ENCODE measurements around the gene SH3RF3.

SH3RF3 gene

DNA sequence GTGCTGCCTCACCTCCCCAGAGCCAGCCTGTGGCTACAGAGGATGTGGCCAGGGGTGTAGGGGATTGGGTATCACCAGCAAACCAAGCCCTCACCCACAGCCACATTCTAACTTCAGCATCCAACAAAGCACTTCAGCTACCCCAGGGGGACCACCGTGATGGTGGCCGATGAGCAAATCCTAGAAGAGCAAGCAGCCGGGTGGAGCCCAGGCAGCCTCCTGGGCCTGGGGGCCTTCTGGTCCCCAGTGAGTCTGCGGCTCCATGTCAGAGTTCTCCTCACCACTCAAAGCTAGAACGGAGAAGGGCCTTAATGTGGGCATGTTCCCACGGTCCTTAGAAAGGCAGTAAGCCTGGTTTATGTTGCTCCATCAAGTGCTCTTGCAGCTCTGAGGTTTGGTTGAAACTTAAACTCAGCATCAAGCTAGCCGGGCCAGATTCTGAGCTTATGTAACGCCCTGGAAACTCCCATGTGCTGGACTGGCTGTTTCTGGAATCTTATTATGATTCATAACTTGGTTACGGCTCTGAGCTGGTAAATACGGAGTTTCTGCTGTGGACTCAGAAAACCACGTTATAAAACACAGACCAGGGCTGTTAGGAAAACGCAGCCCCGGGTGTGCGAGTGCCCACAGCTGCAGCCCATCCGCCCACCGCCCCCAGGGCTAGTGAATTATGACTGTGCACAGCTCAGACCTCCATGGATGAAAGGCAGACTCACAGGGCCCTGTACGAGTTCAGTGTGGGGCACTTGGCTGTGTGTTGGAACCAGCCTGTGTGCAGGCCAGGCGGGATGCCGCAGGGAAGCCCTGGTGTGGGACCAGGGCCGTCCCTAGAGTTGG, 385.0 kb downstream of the SH3RF3 start:
- no peak for DNase-seq

DNA sequence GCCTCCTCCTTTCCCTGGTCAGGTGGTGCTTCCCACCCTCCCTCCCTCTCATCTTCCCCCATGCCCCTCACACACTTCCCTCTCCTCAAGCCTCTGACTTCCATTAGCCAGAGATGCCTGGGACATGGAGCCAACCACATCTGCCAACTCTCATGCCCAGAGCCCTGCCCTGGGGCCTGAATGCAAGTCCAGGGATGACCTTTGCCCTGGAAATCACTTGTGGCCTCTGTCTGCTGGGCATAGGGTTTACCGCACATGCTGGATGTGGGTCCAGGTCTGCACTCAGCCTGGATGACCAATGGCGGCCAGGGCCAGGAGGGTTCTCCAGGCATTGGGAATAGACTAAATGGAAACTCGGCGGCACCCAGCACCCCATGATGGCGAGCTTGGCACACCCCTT, 385.9 kb downstream of the SH3RF3 start:
- DNase-seq = no peak

DNA sequence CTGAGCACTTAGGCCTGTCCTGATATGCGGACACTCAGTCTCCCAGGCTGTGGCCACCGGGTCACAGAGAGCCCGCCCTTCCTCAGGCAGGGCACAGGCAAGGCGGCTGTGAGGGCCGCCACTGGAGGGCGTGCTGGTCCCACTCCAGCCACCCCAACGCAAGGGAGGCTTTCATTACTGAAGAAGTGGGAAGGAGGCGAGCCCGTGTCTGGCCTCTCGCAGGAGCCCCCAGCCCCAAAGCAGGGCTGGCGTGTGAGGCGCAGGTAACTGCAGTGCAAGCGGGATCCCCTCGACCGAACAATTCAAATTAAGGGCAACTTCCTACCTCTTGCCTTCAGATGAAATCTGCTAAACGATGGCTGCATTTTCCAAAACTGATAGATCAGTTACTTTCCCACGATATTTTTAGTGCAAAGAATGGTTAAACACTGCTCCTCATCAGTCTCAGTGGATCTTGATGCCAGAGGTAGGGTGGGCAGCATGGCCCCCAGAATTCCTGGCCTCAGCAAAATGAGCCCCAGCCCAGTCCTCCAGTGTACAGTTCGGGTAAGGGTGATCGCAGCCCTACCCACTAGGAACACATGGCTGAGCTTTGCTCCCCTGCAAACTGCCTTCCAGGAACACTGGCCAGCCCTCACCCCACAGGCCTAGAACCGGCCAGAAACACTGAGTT, 387.6 kb downstream of the SH3RF3 start:
- peak; percentile 9 to 69 for DNase-seq

- no peak for DNase-seq
Observed at GRCh38 chr2:109517118-109517889, 388.3 kb downstream of the SH3RF3 start.

- DNase-seq = no peak
Observed at GRCh38 chr2:109519513-109519912, 390.5 kb downstream of the SH3RF3 start.

- DNase-seq = no peak
Observed at GRCh38 chr2:109521233-109522062, 392.4 kb downstream of the SH3RF3 start.

DNA sequence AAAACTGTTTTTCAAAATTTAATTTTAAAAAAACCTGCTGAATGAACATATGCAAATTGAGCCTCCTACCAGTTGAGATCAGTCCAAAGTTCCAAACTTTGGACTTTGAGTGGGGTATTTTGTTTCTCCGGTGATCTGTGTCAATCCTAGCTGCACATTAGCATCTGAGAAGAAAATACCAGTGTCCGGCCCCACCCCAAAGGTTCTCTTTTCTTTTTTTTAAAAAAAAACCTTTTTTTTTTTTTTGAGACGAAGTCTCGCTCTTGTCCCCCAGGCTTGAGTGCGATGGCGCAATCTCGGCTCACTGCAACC, 393.0 kb downstream of the SH3RF3 start:
- DNase-seq = no peak

DNA sequence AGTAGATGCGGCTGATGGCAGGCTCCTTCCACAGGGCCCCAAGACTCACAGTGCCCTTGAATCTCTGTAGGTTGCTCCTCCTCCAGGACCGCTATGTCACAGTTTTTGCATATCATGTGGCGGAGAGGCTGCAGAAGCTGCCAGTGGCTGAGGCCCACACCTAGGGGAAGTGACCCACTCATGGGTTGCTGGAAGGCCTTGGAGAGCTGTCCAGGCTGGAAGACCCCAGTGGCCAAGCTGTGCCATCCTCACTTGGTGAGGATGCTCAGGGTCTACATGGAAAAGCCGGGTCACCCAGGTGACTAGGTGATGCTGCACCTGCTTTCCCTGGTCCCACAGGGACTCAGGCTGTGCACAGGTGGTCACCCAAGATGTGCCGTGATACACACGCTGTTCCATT, 394.1 kb downstream of the SH3RF3 start:
- no peak for DNase-seq

DNA sequence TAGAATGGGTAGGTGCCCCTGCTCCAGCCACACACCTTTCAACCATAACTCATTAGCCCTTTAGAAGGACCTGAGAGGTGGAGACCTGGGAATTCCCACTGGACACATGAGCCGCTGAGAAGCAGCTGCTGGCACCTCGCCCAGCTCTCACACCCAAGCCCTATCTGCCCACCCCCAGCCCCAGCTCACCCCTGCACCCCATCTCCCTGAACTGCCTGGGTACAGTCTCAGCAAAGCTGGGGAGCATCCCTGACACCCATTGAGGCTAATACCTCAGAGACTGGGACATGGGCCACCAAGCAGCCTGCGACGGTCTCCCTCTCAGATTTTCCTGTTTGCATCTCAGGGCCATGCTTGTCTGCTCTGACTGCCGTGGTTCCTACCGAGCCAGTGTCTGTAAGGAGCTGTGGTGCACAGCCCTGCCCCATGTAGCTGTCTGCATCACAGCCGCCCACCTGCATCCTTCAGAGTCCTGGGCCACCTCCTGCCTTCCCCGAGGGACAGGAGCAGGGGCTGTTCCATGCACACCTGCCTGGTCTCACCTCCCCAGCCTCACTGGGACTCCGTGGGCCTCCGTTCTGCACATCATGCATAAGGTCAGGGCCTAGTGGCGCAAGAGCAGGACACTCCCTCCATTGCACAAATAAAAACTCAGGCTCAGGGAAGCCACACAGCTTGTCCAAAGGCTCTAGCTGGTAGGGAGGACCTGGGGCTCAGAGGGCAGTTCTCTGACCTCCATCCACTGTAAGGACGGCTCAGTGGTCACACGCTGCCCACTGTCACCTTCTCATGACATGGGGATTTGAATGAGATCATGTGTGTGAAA, 394.7 kb downstream of the SH3RF3 start:
- no peak for DNase-seq

- no peak for DNase-seq
Observed at GRCh38 chr2:109525836-109526235, 396.8 kb downstream of the SH3RF3 start.

- DNase-seq = no peak
Observed at GRCh38 chr2:109526442-109526970, 397.5 kb downstream of the SH3RF3 start.

- DNase-seq = no peak
Observed at GRCh38 chr2:109527079-109527478, 398.1 kb downstream of the SH3RF3 start.

- DNase-seq = no peak
Observed at GRCh38 chr2:109527846-109528705, 399.1 kb downstream of the SH3RF3 start.

GRCh38 chr2:109528811-109529501, 400.0 kb downstream of the SH3RF3 start:
- no peak for DNase-seq

DNA sequence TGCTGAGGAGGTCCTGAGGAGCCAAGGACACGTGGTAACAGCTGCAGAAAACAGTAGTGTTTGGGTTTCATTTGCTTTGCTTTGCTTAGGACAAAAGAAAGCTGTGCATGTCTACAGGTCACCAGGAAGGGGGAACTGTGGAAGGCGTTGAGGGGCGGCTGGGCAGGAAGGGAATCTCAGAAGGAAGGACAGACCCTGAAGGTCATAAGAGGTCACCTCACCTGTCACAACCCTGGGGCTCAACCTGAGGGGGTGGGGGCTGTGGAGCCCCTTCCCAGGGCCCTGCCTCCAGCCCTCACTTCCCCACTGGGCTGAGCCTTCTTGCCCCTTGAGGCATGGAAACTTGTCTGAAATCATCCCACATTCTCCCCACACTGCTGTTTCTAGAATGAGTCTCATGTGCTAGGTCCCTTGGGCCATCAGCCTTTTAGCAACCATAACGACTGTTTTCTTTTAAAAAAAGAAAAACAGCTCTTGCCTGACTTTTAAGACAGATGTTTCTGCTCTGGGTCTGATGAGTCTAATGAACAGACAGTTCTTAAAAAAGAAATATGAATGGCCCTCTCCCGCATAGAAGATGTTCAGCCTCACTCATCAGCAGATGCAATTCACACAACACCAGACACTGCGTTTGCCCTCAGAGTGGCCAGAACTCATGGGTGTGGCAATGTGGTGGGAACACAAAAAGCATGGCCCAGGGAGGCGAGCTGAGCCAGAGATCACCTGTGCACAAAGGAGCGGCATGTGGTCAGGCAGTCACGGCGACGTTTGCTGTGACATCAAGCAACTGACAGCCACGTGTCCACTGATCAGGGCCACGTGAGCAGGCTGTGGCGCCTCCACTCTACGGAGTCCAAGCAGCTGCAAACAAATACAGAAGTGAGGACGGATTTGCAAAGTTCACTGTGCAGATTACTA, 400.8 kb downstream of the SH3RF3 start:
- no peak for DNase-seq

DNA sequence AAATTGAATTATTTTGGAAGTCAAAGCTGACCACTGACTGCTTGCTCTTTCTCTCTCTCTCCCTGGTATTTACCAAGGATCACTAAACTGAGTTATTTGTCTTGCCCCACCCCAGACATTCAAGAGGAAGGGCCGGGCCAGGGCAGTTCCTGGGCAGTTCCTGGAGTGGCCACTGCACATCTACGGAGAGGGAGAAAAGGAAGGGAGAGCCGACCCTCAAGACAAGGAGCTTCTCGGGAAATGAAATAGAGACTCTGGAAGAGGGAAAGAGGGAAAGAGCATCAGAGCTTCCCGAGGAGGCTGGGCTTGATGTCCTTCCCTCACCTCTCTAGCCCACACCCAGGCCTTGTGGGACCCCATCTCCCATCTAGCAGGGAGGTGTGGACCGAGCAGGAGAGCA, 401.7 kb downstream of the SH3RF3 start:
- DNase-seq = no peak

GRCh38 chr2:109531221-109531620, 402.2 kb downstream of the SH3RF3 start:
- DNase-seq = no peak

DNA sequence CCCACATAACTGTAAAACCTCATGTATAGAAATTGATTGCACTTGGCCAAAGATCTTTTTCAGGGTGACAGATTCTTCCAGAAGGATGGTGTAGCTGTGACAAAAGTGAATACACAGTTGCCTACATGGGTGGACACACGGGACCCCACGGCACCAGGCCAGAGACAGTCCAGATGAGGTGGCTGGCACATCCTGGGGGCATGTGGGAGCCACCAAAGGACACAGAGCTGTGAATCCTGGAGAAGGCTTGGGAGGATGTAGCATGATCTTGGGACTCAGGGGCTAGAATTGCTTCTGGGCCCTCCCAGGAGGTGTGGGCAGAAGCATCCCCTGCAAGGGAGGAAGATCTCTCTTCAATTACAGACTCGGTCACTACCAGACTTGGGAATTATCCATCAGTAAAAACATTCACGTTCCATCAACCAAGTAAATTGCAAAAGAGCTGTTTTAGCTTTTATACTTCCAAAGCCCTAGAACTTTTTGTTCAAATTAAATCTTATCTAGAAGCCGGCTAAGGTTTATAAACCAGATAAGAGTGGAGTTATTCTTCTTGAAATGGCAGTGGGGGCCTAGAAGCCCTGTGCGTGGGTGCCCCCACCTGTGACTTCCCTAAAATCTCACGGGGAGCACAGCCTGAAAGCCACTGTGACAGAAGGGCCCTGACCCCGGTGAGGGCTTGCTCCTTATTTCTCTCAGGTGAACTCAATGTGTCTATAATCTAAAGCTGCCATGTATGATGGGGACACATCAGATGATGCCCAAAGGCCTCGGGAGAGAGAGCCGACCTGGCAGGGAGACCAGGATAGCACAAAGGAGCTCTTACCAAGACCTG, 403.1 kb downstream of the SH3RF3 start:
- no peak for DNase-seq

Data from NCI-H446 (cell line).